GM04503 (cell line): ENCODE results near the gene ADGRL3.
"Not testable (repeated sequence)": the region's sequence is repeated elsewhere in the genome, so short reads cannot be mapped to it uniquely, and the experiment has no call there.

Experiments used
- DNase-seq: peaks from one replicate; pipeline ENCODE4 v3.0.0-alpha.2; 2012; ENCODE audit warnings: low read depth

Gene ADGRL3

GRCh38 chr4:61911313-61911756 is 711.2 kb downstream of the ADGRL3 start:
- no peak for DNase-seq

- no peak for DNase-seq
Measured at GRCh38 chr4:61913619-61914018, 713.5 kb downstream of the ADGRL3 start.

GRCh38 chr4:61915501-61915900 is 715.4 kb downstream of the ADGRL3 start:
- no peak for DNase-seq

DNA sequence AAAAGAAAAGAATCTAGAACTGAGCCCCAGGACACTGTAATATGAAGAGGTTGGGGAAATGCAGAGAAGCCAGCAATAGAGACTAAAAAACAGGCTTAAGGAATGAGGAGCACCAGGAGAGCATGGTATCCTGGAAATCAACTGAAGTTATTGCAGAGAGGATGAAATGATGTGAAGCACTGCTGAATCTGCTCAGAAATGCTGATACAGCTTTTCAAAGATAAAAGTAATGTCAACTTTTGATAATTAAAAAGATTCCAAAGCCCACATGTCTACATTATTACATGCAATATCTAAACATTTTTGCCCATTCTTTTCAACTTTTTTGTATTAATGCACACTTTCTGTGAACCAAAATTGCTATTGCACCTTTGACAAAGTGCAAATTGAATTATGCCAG is 718.4 kb downstream of the ADGRL3 start:
- no peak for DNase-seq

GRCh38 chr4:61918987-61919386 is 718.9 kb downstream of the ADGRL3 start:
- DNase-seq = no peak

- DNase-seq = no peak
Measured at GRCh38 chr4:61919561-61919960, 719.4 kb downstream of the ADGRL3 start.

- DNase-seq = no peak
Measured at GRCh38 chr4:61921920-61922319, 721.8 kb downstream of the ADGRL3 start.

GRCh38 chr4:61922766-61923165 is 722.6 kb downstream of the ADGRL3 start:
- DNase-seq = no peak

GRCh38 chr4:61923179-61923578 is 723.1 kb downstream of the ADGRL3 start:
- DNase-seq = no peak

- no peak for DNase-seq
Measured at GRCh38 chr4:61924131-61924530, 724.0 kb downstream of the ADGRL3 start.

GRCh38 chr4:61933527-61933926 is 733.4 kb downstream of the ADGRL3 start:
- no peak for DNase-seq

- no peak for DNase-seq
Measured at GRCh38 chr4:61934198-61934597, 734.1 kb downstream of the ADGRL3 start.

DNA sequence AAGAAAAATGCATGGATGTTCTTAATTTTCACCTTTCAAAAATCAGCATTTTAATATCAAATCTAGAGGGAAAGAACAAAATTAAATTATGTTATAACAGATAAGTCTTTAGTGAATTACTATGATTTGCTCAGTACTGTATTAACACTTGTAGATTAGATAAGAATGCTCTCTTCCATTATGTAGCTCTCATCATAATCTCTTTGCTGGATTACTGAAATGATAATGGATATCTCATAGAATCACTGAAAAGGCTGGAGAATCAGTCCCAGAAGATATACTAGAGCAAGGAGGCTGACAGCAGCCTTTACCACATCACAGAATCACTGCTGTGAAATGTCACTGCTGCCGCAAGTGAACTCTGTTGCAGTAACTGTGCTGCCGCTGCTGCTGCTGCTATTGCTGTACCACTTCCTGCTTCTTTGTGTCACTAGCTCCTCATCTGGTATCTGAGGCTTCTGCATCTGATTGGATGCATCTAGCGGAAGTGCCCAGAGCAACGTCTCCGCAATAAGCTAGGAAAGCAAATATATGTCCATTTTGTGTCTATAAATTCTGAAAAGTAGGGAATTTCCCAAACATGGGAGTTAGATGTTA is 738.2 kb downstream of the ADGRL3 start:
- DNase-seq = no peak

DNA sequence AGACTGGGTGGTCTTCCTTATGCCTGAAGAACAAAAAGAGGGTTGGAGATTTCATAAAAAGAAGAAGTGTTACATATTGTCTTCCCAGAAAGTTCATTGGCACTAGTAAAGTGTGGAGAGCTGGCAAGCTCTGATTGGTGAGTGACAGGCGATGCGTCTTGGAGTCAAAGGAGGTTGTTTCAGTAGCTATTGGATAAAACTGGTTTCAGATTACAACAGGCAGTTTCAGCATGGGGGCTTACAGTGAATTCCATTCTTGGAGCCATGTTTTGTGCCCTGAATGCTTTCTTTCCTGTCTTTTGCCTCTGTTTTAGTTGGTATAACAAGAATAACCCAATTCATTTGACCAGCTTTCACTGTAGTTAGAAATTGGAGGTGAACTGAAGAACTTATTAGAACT is 750.5 kb downstream of the ADGRL3 start:
- DNase-seq = no peak

DNA sequence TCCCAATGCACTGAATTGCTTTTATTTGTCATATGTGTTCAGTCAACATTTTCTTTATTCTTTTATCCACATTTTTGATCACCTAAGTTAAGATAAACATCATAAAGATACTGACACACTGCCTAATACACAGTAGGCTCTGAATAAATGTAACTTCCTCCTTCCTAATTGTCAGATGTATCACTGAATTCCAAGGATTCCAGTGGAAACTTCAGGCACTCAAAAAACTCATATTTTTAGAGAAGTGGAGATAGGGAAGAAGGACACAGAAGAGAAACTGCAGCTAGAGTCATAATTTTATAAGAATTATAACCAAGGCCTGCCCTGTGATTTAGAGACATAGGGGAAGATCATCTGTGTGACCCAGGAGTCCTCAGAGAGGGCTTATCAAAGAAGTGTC is 753.3 kb downstream of the ADGRL3 start:
- no peak for DNase-seq

DNA sequence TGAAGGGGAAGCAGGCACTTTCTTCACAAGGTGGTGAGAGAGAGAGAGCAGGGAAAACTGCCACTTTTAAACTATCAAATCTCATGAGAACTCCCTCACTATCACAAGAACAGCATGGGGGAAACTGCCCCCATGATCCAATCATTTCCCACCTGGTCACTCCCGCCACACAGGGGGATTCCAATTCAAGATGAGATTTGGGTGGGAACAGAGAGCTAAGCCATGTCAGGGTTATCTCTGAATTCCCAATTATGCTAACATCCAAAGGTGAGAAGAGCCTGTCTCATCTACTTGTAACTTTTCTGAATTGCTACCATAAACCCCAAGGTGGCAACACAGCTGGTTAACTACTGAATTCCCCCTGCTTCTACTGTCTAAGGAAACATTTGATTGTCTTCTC is 758.5 kb downstream of the ADGRL3 start:
- no peak for DNase-seq

GRCh38 chr4:61959087-61959486 is 759.0 kb downstream of the ADGRL3 start:
- DNase-seq = no peak

- no peak for DNase-seq
Measured at GRCh38 chr4:61984260-61984909, 784.3 kb downstream of the ADGRL3 start.

GRCh38 chr4:61985426-61985825 is 785.3 kb downstream of the ADGRL3 start:
- DNase-seq = no peak

- DNase-seq = not testable (repeated sequence)
Measured at GRCh38 chr4:61986929-61987328, 786.8 kb downstream of the ADGRL3 start.

DNA sequence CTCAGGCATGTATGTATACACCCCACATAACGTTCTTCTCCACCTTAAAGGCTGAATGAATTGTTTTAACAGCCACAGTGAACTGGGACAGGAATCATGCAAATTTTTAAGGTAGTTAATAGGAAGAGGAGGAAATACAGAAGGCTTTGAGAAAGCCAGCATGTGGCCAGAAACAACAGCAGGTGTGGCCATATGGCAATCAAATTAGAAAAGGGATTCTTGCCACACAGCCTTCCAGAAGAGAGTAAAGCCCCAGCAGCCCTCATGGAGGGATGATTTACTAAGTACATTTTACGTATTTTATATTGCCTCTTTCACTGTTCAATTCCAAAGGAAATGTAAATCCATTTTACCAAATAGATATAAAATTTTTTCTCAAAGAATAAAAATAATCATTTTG is 792.2 kb downstream of the ADGRL3 start:
- DNase-seq = no peak

- DNase-seq = no peak
Measured at GRCh38 chr4:61994036-61994435, 793.9 kb downstream of the ADGRL3 start.

DNA sequence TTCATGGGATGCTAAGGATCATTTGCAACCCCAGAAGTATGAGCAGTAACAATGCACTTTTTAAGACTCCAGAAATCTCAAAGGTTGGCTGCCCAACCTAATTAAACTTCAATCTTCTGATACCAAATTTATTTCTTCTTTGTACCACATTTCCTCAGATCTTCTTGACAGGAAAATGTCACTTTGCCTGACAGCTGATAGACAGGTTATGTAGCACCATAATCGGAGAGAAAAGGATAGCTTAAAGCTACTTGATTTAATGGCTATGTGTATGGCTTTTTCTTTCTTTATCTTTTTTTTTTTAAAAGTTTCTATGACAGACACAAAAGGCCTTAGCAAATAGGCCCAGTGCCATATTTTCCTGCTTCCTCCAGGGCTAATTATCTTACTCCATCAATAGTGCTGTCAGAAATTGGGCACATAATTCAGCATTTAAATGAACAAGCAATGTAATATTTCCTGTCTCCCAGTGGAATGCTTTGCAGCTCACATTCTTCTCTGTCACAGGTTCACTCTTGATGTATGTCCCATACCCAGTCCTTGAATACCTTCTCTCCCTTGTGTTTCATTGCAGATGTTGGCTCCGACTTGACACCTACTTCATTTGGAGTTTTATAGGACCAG is 795.7 kb downstream of the ADGRL3 start:
- DNase-seq = no peak

DNA sequence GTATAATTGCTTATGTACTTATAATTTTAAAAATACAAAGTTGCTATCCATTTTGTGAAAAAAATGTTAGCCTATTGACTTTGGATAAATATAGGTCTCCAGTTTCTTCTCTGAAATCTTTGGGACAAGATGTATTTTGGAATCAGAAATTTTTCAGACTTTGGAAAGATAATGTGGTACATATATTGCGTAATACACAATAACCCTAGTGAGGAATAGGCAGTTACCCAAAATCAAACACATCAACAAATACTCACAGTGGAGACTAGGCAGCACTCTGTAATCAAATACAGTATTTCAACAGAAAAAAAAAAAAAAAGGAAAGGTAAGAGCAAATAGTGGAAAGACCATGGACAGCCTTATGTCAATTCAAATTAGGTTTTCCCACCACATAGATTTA is 796.8 kb downstream of the ADGRL3 start:
- DNase-seq = no peak
